OCI-LY3 (cell line): ENCODE measurements around the gene PPM1N.

Experiments
- H2AFZ ChIP-seq: fragments of 200-600, 300-600 bp; shearing (Covaris generic); 2 replicates; pipeline ENCODE4 v1.6.0; 2014; ENCODE audit warnings: antibody characterized with exemption, low read depth, low read length
- H3K27ac ChIP-seq: fragments of 200-600, 300-600 bp; sonication (generic); 2 replicates; pipeline ENCODE4 v1.5.1; 2014; ENCODE audit warnings: mild to moderate bottlenecking, low read length, moderate library complexity, mixed read lengths
- H3K27me3 ChIP-seq: fragments of 200-600, 300-600 bp; sonication (generic); 2 replicates; pipeline ENCODE4 v1.6.1; 2014; ENCODE audit warnings: low read depth, low read length, mixed read lengths
- H3K36me3 ChIP-seq: fragments of 200-600, 300-600 bp; sonication (generic); replicated peaks from 2 replicates; pipeline ENCODE3; 2014; ENCODE audit warnings: low read depth, low read length, mixed read lengths
- H3K4me1 ChIP-seq: fragments of 300-600, 200-600 bp; sonication (generic); 2 replicates; pipeline ENCODE4 v1.6.1; 2014; ENCODE audit warnings: low read length, mixed read lengths
- H3K4me2 ChIP-seq: fragments of 200-600, 300-600 bp; sonication (generic); 2 replicates; pipeline ENCODE4 v1.6.1; 2014; ENCODE audit warnings: low read length, mixed read lengths
- H3K4me3 ChIP-seq: fragments of 300-600, 200-600 bp; sonication (generic); 2 replicates; pipeline ENCODE4 v1.5.1; 2014; ENCODE audit warnings: antibody characterized with exemption, mild to moderate bottlenecking, low read length, moderate library complexity
- H3K79me2 ChIP-seq: fragments of 300-600, 200-600 bp; shearing (Covaris generic); 2 replicates; pipeline ENCODE4 v1.6.1; 2014; ENCODE audit warnings: mild to moderate bottlenecking, low read length, mixed read lengths
- H3K9ac ChIP-seq: fragments of 300-600, 200-600 bp; shearing (Covaris generic); 2 replicates; pipeline ENCODE4 v1.6.0; 2014; ENCODE audit warnings: mild to moderate bottlenecking, low read length, moderate library complexity
- H3K9me3 ChIP-seq: fragments of 200-600, 300-600 bp; shearing (Covaris generic); 2 replicates; pipeline ENCODE4 v1.6.1; 2014; ENCODE audit warnings: low read length, mixed read lengths; ENCODE audit not compliant: insufficient read depth
- H4K20me1 ChIP-seq: fragments of 200-600, 300-600 bp; sonication (generic); 2 replicates; pipeline ENCODE4 v1.6.1; 2016; ENCODE audit warnings: low read length, mixed read lengths; ENCODE audit not compliant: insufficient read depth
- CTCF ChIP-seq: fragments of 200-600, 300-600 bp; sonication (generic); IDR thresholded peaks from 2 replicates; pipeline ENCODE4 v1.5.1; 2014; ENCODE audit warnings: antibody characterized with exemption, low read length, low read depth
- EZH2phosphoT487 ChIP-seq: fragments of 200-600 bp; shearing (Covaris generic); IDR thresholded peaks from 2 replicates; pipeline ENCODE4 v1.6.1; 2018; ENCODE audit warnings: antibody characterized with exemption, mixed run types, low read depth

Gene PPM1N

GRCh38 chr19:45502111-45502510, 3.9 kb downstream of the PPM1N start:
- no peaks in the 10 kb centered on the region for H4K20me1 ChIP-seq
- H3K9ac ChIP-seq = peak overlapping the region; percentile 60
- peak overlapping the region; percentile 81 for H3K4me2 ChIP-seq
- no peaks in the 10 kb centered on the region for H3K9me3 ChIP-seq
- H2AFZ ChIP-seq = peak overlapping the region; percentile 25; the same call in 1 of the 2 replicates
- H3K4me3 ChIP-seq = peak overlapping the region; percentile 61
- H3K4me1 ChIP-seq = peaks cover 38% of the 10 kb centered on the region
- H3K79me2 ChIP-seq = 0 out of 2 replicates have a peak, but pooled peaks cover 4% of the 10 kb centered on the region
- H3K27me3 ChIP-seq = no peaks in the 10 kb centered on the region
- peak overlapping the region; percentile 86 for H3K27ac ChIP-seq
- H3K36me3 ChIP-seq = no peaks in the 10 kb centered on the region
- no peak for TF ChIP-seq EZH2phosphoT487
- TF ChIP-seq CTCF = no peak

GRCh38 chr19:45503909-45504308, 5.7 kb downstream of the PPM1N start:
- TF ChIP-seq CTCF (no peak), EZH2phosphoT487 (no peak)
- Histone ChIP-seq H3K9ac (no peak overlapping the region), H3K36me3 (peaks cover 4% of the 10 kb centered on the region), H3K79me2 (peaks cover 21% of the 10 kb centered on the region), H3K4me1 (peaks cover 38% of the 10 kb centered on the region), H3K4me3 (no peak overlapping the region), H3K4me2 (no peak overlapping the region), H4K20me1 (no peaks in the 10 kb centered on the region), H3K27ac (no peak overlapping the region), H3K27me3 (no peaks in the 10 kb centered on the region), H2AFZ (no peak overlapping the region), H3K9me3 (no peaks in the 10 kb centered on the region)

DNA sequence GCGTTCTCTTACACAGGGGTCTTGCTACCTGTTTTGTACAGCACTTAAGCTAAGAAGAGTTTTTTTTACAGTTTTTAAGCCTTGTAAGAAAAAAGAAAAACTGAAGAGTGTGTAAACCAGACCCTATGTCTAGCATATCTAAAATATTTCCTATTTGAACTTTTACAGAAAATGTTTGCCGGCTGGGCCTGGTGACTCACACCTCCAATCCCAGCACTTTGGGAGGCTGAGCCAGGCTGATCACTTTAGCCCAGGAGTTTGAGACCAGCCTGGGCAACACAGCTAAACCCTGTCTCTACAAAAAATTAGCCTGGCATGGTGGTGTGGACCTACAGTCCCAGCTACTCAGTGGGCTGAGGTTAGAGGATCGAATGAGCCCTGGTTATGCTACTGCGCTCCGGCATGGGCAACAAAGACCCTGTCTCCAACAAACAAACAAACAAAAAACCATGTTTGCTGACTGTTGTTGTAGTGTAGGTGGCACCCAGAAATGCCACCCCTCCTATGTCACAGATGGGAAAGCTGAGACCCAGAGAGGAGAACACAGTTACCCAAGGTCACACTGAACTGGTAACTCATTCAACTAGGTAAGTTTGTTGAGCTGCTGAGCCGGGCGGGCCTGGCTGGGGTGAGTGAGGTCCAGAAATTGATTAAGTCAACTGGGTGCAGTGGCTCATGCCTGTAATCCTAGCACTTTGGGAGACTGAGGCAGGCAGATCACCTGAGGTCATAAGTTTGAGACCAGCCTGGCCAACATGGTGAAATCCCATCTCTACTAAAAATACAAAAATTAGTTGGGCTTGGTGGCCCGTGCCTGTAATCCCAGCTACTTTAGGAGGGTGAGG, 7.1 kb downstream of the PPM1N start:
- Histone ChIP-seq H3K4me2 (peak overlapping the region; percentile 98), H3K9ac (peak overlapping the region; percentile 93; the same call in 1 of the 2 replicates), H2AFZ (no peak overlapping the region), H3K79me2 (peaks cover 35% of the 10 kb centered on the region), H3K36me3 (peaks cover 10% of the 10 kb centered on the region), H3K27me3 (no peaks in the 10 kb centered on the region), H3K4me3 (peak overlapping the region; percentile 89), H3K27ac (no peak overlapping the region), H3K4me1 (peaks cover 46% of the 10 kb centered on the region), H3K9me3 (no peaks in the 10 kb centered on the region), H4K20me1 (0 out of 2 replicates have a peak, but pooled peaks cover 6% of the 10 kb centered on the region)
- TF ChIP-seq CTCF (no peak), EZH2phosphoT487 (no peak)

DNA sequence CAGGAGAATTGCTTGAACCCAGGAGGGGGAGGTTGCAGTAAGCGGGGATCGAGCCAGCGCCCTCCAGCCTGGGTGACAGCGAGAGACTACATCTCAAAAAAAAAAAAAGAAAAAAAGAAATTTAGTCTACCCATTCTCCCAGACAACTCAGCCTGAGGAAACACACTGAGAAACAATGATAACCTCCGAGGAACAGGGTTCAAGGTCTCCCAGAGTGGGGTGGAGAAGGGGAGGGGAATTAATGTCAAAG, 7.7 kb downstream of the PPM1N start:
- TF ChIP-seq EZH2phosphoT487 (no peak), CTCF (no peak)
- Histone ChIP-seq H3K4me3 (peak overlapping the region; percentile 89), H3K36me3 (peaks cover 10% of the 10 kb centered on the region), H2AFZ (peak overlapping the region; percentile 71; the same call in 1 of the 2 replicates), H3K79me2 (peaks cover 41% of the 10 kb centered on the region), H3K27ac (peak overlapping the region; percentile 86), H3K9ac (peak overlapping the region; percentile 93), H3K4me1 (peaks cover 46% of the 10 kb centered on the region), H4K20me1 (peaks cover 6% of the 10 kb centered on the region), H3K4me2 (peak overlapping the region; percentile 98), H3K9me3 (no peaks in the 10 kb centered on the region), H3K27me3 (no peaks in the 10 kb centered on the region)
